ENCODE results near the gene VEGFB. TPM values are rescaled to one million over a fixed set of nuclear protein-coding genes. Genes with fewer than 3 reads are reported as not detected.

VEGFB gene
- total and polyA plus RNA-seq, 2 of the 8 experiments (the other 6 are each of a cell fraction or from before 2014, with no cell fraction given) = 9.3 to 49.6 TPM

- TF ChIP-seq EP300 (IDR thresholded peaks at IDR 0.05; ENCODE audit: borderline replicate concordance in 1 of 2, low read depth in 2 of 2, low read length in 2 of 2) = no peak
- TF ChIP-seq MAFK (IDR thresholded peaks at IDR 0.05; ENCODE audit: low read depth, low read length) = no peak
- TF ChIP-seq SAP30 (IDR thresholded peaks at IDR 0.05; ENCODE audit: insufficient read depth, insufficient replicate concordance, low read length) = no peak
- no peak for TF ChIP-seq CHD1 (IDR thresholded peaks at IDR 0.05; ENCODE audit: low read depth, low read length)
- no peak for TF ChIP-seq KDM5A (IDR thresholded peaks at IDR 0.05; ENCODE audit: low read length)
Measured at GRCh38 chr11:64227405-64227956, 6.9 kb upstream of the VEGFB start (continued).

Measured in H1 (cell line).